Measurements from ENCODE around the gene MTIF2. TPM values are rescaled to one million over a fixed set of nuclear protein-coding genes. Genes with fewer than 3 reads are reported as not detected.

MTIF2 gene
- total and polyA plus RNA-seq, 2 donors (not counting 3 experiments of a cell fraction or from before 2014, with no cell fraction given): 9.3 to 26.9 TPM

- BruUV-seq (replicated peaks): no TSS peak
- H3K9me1 ChIP-seq (replicated peaks; ENCODE audit: control insufficient read depth, extremely low read depth, insufficient read depth, low read length): no peaks in the 10 kb centered on the region
- H3K9ac ChIP-seq (replicated peaks; ENCODE audit: extremely low read depth, insufficient read depth, low read length): no peak overlapping the region
- no peaks in the 10 kb centered on the region for H3K36me3 ChIP-seq (ENCODE audit: control insufficient read depth in 2 of 2, extremely low read depth in 1 of 2, insufficient read depth in 2 of 2, low read length in 2 of 2)
- dilution Hi-C loops (cut with MboI; ENCODE audit: extremely low pct_ligation_motif_present, low sequenced_read_pairs) (no loop called here), intact Hi-C loops (cut with micrococcal nuclease) (no loop called here)
- H4K20me1 ChIP-seq (replicated peaks; ENCODE audit: control insufficient read depth, extremely low read depth, insufficient read depth, low read length): no peaks in the 10 kb centered on the region
- peaks cover 1% of the 10 kb centered on the region for H3K79me2 ChIP-seq (ENCODE audit: control insufficient read depth, insufficient read depth, low read length)
- no peak for DNase-seq (ENCODE audit: low read depth, low spot score)
- FAIRE-seq: no peak
- no peak overlapping the region for H3K4me2 ChIP-seq (ENCODE audit: insufficient read depth, low read length)
- H3K27ac ChIP-seq (ENCODE audit: insufficient read depth, low read depth, low read length): no peak overlapping the region
- H2AFZ ChIP-seq (ENCODE audit: low read depth, low read length): no peak overlapping the region
- CTCF ChIA-PET: interaction anchor here (1.6 kb wide), 1 partner anchor 206 kb away, joined by 3 read pairs; no protein-coding TSS in a partner anchor
- no peaks in the 10 kb centered on the region for H3K27me3 ChIP-seq (ENCODE audit: control insufficient read depth in 2 of 2, insufficient read depth in 2 of 2, low read length in 2 of 2)
- H3K4me1 ChIP-seq (ENCODE audit: control insufficient read depth, extremely low read depth, insufficient read depth, low read length): peaks cover 14% of the 10 kb centered on the region
- H3K4me3 ChIP-seq (replicated peaks in 1 of 3; ENCODE audit: insufficient read depth in 1 of 3, low read depth in 1 of 3, low read length in 3 of 3): no peak overlapping the region
- no peak for TF ChIP-seq POLR2AphosphoS5 (IDR thresholded peaks at IDR 0.05; ENCODE audit: insufficient read depth, low read depth, low read length)
- no peak for TF ChIP-seq EZH2 (IDR thresholded peaks at IDR 0.05; ENCODE audit: borderline replicate concordance, low read depth, low read length, severe bottlenecking)
- no peak for TF ChIP-seq FOS (IDR thresholded peaks at IDR 0.05; ENCODE audit: borderline replicate concordance, insufficient read depth, low read length)
- TF ChIP-seq MAX (IDR thresholded peaks at IDR 0.05; ENCODE audit: insufficient read depth, insufficient read length): no peak
- no peak for TF ChIP-seq POLR2A (IDR thresholded peaks at IDR 0.05; ENCODE audit: low read depth, low read length)
- no peak for TF ChIP-seq GATA2 (IDR thresholded peaks at IDR 0.05; ENCODE audit: insufficient read depth, insufficient read length, low read depth, low read length)
- TF ChIP-seq CTCF (IDR thresholded peaks at IDR 0.05; ENCODE audit: extremely low read depth in 1 of 2, insufficient read depth in 1 of 2, low read depth in 1 of 2, low read length in 2 of 2): no peak
- no peak for TF ChIP-seq MYC (IDR thresholded peaks at IDR 0.05; ENCODE audit: low read depth, low read length)
- TF ChIP-seq JUN (IDR thresholded peaks at IDR 0.05; ENCODE audit: borderline replicate concordance, insufficient read depth, insufficient read length, low read depth): no peak
- H3K9me3 ChIP-seq (replicated peaks; ENCODE audit: control insufficient read depth, insufficient read depth, low read length): no peaks in the 10 kb centered on the region
- POLR2A ChIA-PET: interaction anchor here (0.9 kb wide), 1 partner anchor 12 kb away, joined by 3 read pairs; no protein-coding TSS in a partner anchor
Measured at GRCh38 chr2:55225481-55226020, 43.5 kb downstream of the MTIF2 start.
